Inflammatory macrophage treated with lipopolysaccharide for 4 hours (primary cell): ENCODE data around the gene LMF1.
"Not testable (repeated sequence)": the region's sequence is repeated elsewhere in the genome, so short reads cannot be mapped to it uniquely, and the experiment has no call there.

ENCODE experiments used
- DNase-seq: peaks from one replicate; pipeline ENCODE4 v3.0.0-alpha.2; 2020

Gene LMF1

DNA sequence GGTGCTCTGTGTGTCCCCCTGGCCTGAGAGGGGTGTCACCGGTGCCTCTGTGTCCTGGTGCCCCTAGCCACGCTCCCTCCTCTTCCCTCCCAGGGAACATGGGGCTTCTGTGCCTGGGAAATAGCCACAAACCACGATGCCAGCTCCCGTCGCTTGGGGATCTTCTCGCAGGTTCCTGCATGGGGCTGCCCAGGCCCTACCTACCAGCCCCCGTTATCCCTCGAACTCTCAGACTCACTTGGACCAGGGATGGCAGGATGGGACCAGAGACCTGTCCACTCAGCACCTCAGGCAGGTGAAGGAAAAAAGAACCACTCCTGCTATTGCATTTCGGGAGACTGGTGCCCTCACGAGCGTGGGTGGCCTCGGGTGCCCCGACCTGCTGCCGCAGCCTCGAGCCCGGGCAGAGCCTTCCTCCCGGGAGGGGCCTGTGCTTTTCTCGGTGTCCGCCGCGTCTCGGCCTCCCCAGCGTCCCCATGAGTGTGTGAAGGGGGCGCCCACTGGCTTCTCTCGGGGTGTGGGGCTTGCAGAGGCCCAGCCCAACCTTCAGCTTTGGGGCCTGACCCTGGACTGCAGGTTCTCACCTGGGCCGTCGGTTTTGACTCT lies 129.2 kb downstream of the LMF1 start:
- no peak for DNase-seq

DNA sequence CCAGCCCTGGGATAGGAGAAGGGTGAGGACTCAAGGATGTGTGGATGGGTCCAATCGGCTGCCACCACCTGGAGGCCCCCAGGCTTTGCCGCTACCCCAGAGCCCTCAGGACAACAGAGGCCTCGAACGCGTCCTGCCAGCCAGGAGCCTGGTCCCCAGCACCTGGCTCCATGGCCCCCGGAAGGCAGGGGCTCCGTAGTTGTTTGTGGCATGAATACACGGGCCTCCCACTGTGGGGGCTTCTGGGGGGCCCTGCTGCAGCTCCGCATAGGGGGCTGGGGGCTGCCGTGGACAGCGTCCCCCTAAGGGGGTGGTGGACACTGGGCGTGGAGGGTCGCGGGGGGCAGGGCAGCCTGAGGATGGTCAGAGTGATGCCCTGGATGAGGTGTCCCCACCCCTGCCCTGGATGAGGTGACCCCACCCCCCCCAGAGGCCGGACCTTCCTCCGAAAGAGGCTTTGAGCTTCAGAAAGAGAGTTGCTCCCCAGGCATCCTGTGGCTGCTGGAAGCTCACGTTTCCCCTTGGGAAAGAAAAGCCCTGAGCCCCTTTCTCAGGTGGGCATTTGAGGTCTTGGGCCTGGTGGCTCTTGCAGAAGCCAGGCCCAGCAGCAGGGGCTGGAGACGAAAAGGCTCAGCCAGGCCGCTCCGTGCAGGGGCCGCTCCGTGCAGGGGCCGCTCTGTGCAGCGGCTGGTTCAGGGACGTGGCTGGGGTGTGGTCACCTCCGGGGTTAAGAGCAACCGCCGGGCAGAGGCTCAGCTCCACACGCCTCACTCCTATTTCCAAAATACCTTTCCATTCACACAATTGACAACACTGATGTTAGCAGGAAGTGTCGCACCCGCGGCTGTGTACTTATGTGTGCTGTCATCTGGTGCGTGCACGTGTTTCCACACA lies 130.0 kb downstream of the LMF1 start:
- DNase-seq, result no peak

DNA sequence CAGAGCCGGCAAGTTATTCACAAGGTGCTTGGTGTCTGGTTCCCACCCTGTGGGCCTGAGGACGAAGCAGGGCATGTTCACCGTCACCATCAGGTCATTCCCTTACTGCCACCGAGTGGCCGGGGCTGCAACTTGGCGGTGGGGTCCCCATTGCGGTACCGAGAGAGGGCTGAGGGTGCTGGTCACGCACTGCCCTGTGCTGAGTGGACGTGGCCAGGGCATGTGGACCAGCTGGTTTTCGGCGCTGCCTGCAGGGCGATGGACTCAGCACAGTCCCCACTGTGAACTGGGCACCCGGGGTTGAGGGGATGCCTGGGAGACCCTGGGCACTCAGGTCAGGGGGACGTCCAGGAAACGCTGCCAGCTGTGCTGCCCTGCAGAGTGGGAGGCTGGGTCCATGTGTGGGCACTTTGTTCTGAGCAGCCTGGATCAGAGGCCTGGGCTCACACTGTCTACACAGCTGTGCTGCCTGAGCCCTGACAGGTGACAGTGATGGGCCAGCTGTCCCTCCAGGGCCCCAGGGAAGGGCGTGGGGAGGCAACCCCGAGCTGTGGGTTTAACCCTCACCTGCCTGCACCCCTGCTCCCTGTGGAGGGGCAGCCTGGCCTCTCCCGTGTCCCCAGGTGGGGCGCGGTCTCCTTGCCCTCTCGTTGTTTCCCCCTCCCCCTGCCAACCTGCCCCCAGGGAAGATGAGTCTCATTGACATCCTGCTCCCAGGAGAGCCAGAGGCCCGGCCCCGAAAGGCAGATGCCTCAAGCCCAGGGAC lies 131.0 kb downstream of the LMF1 start:
- no peak for DNase-seq

DNA sequence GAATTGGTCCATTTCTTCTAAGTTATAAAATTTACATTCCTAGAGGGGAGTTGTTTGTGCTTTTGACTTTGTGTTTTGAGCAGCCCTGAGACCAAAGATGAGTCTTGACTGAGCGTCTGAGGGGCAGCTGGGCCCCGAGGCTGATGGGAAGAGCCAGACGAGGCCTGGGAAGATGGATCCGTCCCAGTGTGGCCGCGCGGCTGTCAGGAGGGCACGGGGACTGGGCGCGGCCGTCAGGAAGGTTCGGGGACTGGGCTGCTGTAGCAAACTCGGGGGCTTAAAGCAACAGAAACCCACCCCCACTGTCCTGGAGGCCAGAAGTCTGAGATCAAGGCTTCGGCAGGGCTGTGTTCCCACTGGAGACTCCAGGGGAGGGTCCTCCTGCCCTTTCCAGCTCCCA lies 132.0 kb downstream of the LMF1 start:
- no peak for DNase-seq

DNA sequence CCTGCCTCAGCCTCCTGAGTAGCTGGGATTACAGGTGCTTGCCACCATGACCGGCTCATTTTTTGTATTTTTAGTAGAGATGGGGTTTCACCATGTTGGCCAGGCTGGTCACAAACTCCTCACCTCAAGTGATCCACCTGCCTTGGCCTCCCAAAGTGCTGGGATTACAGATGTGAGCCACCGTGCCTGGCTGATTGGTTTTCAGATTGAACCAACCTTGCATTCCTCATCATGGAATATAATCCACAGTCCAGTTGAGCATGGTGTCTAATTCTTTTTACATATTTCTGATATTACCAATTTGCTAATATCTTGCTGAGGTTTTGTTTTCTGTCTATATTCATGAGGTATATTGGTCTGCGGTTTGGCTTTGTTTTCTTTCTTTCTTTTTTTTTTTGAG lies 134.0 kb downstream of the LMF1 start:
- DNase-seq, result not testable (repeated sequence)

DNA sequence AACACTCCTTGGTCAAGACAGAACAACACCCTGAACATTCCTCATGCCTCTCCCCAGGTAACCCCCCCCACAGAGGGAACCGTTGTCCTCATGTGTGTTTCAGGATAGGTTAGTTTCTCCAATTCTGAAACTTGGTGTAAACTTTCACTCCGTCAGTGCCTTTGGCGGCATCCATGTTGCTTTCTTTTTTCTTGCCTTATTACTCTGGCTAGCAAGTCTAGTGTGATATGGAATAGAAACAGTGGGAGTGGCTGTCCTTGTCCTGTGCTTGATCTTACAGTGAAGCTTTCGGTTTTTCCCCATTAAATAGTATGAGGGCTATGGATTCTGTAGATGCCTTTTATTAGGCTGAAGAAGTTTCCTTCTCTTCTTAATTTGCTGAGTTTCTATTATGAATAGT lies 134.6 kb downstream of the LMF1 start:
- DNase-seq, result no peak

DNA sequence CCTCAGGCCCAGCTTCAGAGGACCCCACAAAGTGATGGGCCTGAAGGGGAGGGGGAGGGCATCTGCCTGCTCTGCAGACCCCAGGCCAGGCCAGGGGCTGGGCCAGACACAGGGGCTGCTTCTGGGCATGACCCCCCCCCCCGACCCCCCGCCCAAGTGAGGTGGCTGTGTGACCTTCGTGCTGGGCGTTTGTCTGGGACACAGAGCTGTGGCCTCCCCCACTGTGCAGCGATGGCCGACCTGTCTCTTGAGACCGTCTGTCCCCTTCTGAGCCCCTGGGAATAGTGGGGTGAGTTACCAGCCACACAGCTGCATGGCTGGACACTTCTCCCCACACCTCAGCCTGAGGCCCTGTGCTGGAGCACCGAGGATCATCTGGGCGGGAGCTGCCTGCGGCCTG lies 135.4 kb downstream of the LMF1 start:
- no peak for DNase-seq

DNA sequence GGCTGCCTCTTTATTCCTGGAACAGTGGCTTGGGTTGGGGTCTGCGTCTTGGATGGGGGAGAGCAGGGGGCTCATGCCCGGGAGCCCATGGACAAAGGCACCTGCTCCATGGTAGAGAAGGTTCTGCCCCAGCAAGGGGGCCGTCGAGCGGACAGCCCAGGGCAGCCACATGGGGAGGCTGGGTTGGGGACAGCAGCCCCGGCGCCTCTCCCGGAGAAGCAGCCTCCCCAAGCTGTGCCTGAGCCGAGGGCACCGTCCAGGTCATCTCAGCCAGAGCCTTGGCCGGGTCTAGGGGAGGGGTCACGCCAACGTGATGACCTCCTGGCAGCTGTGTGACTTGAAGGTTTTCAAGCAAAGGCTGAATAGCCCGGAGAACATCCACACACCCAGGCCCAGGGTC lies 137.4 kb downstream of the LMF1 start:
- no peak for DNase-seq

DNA sequence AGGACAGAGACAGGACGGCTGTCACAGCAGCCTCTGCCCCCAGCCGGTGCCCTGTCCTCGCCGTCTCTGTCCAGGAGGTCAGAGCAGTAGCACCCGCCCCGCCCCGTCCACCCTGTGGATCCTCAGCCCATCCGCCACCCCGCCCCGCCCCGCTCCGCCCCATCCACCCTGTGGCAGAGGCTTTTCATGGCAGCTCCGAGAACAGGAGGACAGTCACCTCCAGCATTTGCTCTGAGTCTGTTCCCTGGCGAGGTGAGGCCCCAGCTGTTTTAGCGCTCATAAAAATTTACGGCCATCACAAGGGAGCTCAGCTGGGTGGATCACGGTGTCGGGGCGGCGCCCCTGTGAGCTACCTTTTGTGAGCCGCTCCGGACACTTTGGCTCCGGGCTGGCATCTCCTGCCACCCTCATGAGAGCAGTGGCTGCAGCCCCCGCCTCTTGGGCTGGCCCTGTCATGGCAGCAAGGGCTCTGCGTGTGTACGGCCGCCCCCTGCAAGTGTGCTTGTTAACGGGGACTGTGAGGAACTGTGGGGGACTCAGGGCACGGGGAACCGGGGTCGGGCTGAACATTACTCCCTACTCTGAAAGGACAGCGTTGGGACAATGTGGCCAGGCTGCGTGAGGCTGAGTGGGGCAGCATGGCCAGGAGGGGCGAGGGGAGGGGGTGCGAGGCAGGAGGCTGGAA lies 138.0 kb downstream of the LMF1 start:
- DNase-seq, result no peak

DNA sequence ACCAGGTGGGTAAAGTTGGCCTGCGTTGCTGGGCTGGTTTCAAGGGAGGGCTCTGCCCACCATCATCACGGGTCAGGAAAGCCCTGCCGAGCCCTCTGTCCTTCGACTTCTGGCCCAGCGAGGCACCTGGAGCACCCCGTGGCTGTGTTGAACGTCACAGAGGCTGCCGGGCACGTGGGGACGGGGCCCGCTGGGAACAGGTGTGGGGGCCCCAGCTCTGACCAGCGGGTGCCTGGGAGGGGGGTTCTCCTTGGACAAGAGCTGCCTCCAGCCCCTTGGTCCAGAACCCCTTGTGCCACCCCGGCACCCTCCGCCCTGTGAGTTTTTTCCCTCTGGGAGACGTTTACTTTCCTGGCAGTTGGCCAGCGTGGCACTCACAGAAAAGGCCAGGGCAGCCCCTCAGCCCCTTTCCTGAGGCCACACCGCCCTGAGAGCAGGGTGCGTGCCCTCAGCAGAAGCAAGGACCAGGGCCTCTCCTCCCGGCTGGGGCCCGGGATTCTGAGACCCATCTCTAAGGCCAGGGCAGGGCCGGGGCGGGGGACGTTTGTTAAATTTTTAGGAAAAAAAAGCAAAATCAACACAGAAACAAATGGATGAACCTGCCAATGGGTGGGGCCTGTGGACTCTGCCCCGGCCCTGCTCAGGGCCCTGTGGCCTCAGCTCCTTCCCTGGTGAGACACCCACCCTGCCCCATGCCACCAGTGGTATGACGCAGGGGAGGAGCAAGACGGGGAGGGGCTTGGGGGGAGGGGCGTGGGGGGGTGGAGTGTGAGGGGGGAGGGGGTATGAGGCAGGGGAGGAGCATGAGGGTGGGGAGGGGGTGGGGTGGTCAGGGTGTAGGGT lies 139.0 kb downstream of the LMF1 start:
- no peak for DNase-seq

DNA sequence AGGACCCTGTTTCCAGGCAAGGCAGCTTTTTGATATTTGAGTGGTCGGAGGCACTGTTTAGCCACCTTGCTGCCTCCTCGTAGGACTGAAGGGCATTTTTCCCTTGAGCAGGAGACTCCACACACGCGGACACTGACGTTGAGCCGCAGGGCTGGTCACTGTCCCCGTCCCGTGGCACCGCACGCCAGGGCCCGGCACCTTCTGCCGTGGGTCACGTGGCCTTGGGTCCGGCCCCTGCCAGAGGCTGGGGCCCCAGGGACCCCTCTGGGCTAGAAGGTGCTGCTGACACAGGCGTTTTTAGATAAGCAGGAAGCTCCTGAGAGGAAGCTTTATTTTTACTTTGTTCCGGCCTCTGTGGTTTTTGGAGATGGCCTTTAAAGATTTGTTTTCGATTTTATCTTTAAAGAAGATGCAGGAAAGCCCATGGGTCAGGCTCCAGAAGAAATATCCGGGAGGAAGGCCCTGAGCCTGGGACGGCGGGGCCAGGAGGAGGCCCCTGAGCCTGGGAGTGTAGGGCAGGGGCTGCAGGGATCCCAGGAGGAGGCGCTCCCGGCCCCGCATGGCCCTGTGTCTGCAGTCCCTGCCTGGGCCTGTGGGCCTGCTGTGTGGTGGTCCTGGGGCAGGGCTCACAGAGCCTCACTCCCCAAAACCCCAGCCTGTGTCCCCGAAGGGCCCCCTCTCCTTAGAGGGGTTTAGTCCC lies 139.8 kb downstream of the LMF1 start:
- no peak for DNase-seq

DNA sequence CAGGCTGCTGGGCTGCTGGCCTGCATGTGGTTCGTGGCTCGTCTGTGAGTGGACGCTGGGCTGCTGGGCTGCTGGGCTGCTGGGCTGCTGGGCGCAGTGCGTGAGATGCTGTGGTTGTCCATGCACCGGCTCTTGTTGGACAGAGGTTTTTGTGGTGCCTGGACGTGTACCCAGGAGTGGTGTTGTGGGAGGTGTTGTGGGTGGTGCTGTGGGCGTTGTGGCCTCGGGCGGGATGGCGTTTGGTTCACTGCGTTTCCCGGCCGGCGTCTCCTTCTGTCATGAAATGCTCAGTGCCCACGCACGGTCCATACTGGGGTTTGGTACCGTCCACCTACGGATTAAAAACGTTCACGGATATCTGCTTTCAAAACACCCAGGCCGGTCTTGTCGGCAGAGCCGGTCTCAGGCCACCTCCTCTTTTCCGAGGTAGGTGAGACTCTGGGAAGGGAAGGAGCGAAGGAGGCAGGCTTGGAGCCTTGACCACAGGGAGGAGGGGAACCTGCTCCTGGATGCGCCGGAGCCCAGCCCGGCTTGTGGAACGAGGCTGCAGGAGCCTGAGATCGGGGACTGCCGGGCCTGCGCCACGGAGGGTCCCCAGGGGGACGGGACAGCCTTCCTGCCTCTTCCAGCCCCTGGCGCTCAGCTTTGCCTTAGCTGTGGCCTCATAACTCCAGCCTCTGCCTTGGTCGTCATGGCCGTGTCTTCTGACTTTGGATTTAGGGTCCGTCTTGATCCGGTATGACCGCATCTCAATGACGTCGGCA lies 140.5 kb downstream of the LMF1 start:
- no peak for DNase-seq

DNA sequence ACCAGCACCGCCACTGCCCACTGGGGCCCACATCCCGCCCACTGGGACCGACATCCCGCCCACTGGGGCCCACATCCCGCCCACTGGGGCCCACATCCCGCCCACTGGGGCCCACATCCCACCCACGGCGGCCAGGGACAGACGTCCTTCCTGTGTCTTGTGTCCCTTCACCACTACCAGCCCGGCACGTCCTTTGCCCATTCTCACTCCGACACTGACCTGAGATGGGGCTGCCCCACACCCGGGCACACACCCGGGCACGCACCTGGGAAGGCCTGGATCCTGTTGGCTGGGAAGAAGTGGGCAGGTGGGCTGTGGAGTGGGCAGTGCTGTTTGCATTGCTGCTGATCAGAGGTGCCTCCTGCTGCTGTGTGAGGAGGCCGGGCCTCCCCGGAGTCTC lies 141.9 kb downstream of the LMF1 start:
- DNase-seq, result no peak

DNA sequence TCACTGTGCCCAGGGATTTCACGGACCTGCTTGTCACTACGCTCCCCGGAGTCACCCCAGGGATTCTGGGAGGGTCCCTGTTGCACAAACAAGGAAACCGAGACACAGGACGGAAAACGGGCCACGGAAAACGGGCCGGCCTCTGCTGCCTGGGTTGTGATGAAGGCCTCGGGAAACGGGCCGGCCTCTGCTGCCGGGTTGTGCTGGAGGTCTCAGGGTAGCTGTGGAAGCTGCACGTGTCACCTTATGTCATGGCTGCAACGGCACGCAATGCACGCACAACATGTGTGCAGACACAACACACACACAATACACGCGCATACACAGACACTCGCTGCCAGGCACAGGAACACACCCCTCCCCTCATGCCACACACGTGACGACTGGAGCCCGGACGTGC lies 143.3 kb downstream of the LMF1 start:
- DNase-seq, result no peak

DNA sequence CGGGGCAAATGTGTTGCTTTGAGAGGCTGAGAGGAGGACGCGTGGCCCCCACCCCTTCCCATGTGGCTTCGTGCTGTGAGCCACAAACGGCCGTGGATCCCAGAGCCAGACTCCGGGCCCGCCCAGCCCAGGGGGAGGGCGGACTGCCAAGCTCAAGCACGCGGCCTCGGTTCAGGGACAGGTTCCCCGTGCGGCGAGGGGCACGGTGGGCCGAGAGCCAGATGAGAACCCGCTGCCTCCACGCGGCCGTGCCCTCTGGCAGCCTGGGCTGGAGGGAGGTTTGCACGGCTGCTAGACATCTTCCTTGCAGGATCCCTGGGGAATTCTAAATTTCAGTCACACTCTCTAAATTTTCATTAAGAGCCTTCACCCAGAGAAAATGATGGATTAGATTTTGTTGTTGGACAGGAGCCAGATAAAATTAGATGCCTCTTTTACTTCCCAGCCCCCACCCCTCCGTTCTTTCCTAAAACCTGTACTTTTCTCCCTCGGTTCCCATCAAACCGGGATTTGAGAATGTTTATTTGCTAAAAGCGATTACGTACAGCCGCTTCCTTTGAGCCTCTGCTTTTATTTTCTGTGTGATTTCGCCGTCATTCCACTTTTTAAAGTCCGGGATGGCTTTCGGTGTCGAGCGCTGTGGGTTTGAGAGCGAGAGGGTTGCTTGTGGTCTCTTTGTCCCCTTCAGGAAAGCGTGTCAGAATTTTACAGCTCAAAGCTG lies 145.3 kb downstream of the LMF1 start:
- no peak for DNase-seq

DNA sequence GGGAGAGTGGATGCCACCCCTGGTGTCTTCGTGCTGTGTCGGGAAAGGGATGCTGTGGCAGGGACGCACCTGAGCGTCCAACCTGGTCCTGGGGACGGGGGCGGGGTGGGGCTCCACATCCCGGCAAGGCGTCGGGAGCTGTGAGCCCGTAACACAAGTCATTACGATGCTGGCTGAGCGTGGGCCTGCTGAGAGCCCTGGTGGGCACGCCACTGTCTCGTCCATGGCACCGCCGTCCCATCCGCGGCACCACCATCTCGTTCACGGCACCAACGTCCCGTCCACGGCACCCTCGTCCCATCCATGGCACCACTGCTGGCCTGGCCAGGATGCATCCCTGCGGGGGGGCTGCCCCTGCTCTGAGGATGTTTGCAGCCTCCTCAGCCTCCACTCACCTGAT lies 146.2 kb downstream of the LMF1 start:
- no peak for DNase-seq

DNA sequence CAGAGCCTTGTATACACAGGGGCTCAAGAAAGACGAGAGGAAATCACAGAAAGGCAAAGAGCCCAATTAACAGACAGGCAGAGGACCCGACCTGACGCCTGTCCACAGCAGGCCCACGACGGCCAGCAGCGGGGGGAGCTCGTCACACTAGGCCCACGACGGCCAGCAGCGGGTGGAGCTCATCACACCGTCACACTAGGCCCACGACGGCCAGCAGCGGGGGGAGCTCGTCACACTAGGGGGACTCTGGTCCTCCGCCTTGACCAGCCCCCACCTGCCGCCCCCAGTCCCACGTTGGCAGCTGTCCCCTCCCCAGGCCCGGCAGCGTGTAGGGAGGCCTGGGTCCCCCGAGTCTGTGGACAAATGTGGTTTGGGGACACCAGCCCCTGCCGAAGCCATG lies 146.6 kb downstream of the LMF1 start:
- no peak for DNase-seq

DNA sequence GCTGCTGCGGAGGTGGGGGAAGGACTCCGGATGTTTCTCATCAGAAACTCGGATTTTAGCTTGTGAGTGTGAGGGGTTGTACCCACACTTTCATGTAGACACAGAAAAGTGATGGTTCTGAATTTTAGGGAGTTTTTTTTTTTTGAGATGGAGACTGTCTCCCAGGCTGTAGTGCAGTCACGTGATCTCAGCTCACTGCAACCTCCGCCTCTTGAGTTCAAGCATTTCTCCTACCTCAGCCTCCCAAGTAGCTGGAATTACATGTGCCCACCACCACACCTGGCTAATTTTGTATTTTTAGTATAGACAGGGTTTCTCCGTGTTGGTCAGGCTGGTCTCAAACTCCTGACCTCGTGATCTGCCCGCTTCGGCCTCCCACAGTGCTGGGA lies 147.9 kb downstream of the LMF1 start:
- no peak for DNase-seq

DNA sequence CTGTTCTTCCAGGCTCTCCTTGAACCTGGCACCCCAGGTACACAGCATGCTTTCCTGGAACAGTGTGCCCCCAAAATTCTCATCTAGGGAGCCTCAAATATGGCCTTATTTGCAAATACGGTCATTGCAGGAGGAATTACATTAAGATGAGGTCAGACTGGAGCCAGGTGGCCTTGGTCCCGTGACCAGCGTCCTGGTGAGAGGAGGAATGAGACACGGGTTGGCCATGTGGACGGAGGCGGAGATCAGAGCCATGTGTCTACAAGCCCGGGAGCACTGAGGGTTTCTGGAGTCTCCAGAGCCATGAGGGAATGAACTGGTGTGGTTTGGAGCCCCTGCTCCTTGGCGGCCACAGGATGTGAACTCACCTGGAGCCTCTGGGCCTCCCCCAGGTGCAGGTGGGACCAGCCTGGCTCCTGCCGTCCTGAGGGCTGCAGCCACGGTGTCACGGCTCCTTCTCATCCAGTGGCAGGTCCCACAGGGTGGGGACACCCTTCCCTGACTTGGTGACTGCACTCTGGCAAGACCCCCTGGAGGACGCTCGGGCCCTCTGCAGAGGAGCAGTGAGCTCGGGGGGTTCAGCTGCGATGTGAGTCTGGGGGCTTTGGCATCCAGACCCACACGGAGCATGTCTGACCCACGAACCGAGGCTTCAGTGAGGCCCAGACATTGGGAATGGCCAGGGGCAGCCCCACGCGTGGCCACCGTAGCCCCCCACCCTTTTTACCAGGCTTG lies 148.4 kb downstream of the LMF1 start:
- no peak for DNase-seq

DNA sequence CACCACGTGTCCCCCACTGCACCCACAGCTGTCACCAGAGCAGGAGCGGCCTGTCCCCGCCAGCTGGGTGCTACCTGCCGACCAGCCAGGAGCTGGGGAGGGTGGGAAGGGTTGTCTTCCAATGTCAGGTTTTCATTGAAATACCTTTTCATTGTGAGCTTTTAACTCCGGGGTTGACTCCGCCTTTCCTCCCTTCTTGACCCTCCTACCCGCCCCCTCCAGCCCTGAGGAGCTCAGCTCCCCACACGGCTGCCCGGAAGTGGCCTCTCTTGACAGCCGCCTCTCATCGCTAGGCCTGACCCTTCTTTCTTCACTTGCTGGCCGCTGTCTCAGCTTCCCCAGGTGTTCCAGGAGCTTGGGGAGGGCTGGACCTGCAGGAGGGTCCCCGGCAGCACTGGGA lies 149.0 kb downstream of the LMF1 start:
- DNase-seq, result no peak
